Measurements from ENCODE around the gene NFRKB. TPM values are rescaled to one million over a fixed set of nuclear protein-coding genes. Genes with fewer than 3 reads are reported as not detected.

Gene NFRKB
- total RNA-seq, 2 experiments from 2014 or later: 35.2 to 36.6 TPM

DNA sequence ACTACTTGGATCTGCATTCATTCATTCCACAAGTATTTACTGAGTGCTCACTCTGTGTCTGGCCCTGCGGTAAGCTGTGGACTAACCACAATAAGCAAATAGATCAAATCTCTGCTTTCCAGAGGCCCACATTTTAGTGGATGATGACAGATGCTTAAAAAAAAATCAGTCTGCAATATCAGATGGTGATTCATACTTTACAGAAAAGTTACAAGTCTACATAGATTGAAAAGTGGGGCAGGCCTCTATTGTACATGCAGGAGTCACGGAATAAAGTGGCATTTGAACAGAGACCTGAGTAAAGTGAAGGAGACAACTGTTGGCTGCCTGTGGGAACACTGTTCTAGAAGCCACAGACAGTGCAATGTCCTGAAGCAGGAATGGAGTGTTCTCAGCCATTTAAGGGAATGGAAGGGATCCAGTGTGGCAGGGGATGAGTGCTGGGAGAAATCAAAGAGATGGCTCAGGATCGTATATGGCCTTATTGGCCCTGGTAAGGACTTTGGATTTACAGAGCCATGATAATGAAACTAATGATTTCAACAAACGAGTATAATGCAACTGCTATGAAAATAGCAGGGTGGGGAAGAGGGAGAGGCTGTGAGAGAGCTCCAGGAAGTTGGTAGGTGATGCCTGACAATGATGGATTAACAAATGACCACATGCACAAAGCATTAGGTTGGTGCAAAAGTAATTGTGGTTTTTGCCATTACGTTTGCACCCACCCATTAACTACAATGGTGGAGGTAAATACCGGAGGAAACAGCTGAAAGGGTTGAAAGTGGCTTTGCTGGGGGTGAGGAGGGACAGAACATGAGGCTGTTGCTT, 48.7 kb downstream of the NFRKB start:
- TF ChIP-seq, protein P1, sequence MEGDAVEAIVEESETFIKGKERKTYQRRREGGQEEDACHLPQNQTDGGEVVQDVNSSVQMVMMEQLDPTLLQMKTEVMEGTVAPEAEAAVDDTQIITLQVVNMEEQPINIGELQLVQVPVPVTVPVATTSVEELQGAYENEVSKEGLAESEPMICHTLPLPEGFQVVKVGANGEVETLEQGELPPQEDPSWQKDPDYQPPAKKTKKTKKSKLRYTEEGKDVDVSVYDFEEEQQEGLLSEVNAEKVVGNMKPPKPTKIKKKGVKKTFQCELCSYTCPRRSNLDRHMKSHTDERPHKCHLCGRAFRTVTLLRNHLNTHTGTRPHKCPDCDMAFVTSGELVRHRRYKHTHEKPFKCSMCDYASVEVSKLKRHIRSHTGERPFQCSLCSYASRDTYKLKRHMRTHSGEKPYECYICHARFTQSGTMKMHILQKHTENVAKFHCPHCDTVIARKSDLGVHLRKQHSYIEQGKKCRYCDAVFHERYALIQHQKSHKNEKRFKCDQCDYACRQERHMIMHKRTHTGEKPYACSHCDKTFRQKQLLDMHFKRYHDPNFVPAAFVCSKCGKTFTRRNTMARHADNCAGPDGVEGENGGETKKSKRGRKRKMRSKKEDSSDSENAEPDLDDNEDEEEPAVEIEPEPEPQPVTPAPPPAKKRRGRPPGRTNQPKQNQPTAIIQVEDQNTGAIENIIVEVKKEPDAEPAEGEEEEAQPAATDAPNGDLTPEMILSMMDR (IDR thresholded peaks at IDR 0.05): no peak
- H3K4me1 Mint-ChIP-seq (ENCODE audit: low read depth): peaks cover 14% of the 10 kb centered on the region
- ATAC-seq (peak; percentile 34), DNase-seq (no peak)
- ChIA-PET CTCF (no interaction called here), POLR2A (interaction anchor here (0.7 kb wide), 1 partner anchor 105 kb away, joined by 3 read pairs; no protein-coding TSS in a partner anchor)
- H3K27ac Mint-ChIP-seq: no peak overlapping the region
- intact Hi-C loops (cut with micrococcal nuclease): no loop called here
- H3K9me3 Mint-ChIP-seq: peaks cover 6% of the 10 kb centered on the region
- H3K4me3 Mint-ChIP-seq: no peak overlapping the region
- H3K27me3 Mint-ChIP-seq: no peaks in the 10 kb centered on the region
- no peaks in the 10 kb centered on the region for H3K36me3 Mint-ChIP-seq (ENCODE audit: low read depth)

Other genes starting within 250 kb of the NFRKB start
- under 1 TPM; 0.47 to 0.49 TPM for gene TMEM45B, start 79.7 kb downstream of the NFRKB start, total RNA-seq
- 10 to 100 TPM; 15.6 to 18.8 TPM for gene PRDM10, start 107.3 kb upstream of the NFRKB start, total RNA-seq
- 10 to 100 TPM; 25.5 to 29.8 TPM for gene APLP2, start 174.3 kb upstream of the NFRKB start, total RNA-seq